Subcutaneous adipose tissue (tissue), 4 donors: ENCODE data around the gene GUCA1A. TPM values are rescaled to one million over a fixed set of nuclear protein-coding genes. Genes with fewer than 3 reads are reported as not detected.

Experiments used
- total RNA-seq, 4 donors: library from RNA; depleted of rRNA; stranded (reverse); fragments of >200 nt; gene quantifications; one replicate each; pipeline ENCODE4 v1.1.0, GENCODE V29; 2016
- TF ChIP-seq, protein P1 (sequence below): fragments of 450-650 bp; IDR thresholded peaks from one replicate; pipeline ENCODE4 v1.5.1; 2016; ENCODE audit warnings: low read depth, mild to moderate bottlenecking, control low read depth, antibody characterized with exemption, moderate library complexity

GUCA1A gene
- total RNA-seq, 4 donors from 2014 or later, result not detected

DNA sequence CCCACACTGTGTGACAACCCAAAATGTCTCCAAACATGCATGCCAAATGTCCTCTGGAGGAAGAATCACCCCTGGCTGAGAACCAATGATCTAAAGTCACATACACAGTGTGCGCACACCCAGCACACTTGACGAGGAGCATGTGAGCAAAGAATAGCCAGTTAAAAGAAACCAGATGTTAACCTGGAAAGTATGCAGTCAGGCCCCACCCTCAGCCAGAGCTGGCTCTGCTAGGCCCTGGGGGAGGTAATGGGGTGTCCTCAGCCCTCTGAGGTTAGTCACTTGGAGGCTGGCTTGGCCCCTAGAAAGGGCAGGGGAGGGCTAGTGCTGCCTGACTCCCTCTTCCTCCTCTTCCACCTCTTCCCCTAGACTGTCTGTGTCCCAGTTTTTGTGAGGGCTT, 15.2 kb upstream of the GUCA1A start:
- TF ChIP-seq, protein P1, sequence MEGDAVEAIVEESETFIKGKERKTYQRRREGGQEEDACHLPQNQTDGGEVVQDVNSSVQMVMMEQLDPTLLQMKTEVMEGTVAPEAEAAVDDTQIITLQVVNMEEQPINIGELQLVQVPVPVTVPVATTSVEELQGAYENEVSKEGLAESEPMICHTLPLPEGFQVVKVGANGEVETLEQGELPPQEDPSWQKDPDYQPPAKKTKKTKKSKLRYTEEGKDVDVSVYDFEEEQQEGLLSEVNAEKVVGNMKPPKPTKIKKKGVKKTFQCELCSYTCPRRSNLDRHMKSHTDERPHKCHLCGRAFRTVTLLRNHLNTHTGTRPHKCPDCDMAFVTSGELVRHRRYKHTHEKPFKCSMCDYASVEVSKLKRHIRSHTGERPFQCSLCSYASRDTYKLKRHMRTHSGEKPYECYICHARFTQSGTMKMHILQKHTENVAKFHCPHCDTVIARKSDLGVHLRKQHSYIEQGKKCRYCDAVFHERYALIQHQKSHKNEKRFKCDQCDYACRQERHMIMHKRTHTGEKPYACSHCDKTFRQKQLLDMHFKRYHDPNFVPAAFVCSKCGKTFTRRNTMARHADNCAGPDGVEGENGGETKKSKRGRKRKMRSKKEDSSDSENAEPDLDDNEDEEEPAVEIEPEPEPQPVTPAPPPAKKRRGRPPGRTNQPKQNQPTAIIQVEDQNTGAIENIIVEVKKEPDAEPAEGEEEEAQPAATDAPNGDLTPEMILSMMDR, result no peak

DNA sequence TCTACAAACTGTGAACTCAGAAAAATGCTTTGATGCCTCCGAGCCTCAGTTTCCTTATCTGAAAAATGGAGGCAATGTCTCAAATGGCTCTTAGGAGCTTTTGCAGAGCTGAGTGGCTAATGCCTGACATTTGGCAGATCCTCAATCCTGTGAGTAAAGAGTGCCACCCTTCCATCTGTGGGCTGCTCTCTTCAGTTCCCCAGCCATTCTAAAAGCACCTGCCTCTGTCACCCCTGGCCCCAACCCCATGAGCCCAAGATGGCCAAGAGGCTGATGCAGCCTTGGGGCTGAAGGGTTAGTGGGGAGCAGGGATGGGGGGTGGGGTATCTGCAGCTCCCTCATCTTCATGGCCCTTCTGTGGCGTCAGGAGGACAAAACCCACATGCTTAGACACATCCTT, 14.5 kb upstream of the GUCA1A start:
- TF ChIP-seq, protein P1, result no peak

DNA sequence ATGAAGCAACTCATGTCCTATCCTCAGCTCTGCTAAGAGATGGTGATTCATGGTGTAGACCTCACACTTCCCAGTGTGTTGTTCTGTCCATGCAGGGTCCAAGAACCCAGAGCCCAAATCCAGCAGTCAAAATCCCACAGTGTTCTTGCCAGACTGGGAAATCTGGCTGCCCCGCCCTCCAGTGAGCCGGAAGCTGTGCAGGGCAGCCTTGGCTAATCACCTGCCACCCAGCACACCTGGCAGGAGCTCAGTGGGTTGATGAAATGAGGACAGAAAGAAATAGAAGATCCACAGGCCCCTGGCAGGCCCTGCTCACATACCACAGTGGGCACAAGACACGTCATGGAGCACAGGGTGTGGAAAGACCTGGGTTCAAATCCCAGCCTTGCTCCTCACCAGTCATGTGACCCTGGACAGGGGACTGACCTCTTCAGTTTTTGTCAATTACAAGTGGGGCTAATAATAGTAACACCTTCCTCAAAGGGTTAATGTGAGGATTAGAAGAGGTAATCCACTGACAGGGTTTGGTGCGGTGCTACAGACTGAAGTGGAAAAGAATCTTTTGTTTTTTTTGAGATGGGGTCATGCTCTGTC, 13.6 kb upstream of the GUCA1A start:
- TF ChIP-seq, protein P1, result no peak

DNA sequence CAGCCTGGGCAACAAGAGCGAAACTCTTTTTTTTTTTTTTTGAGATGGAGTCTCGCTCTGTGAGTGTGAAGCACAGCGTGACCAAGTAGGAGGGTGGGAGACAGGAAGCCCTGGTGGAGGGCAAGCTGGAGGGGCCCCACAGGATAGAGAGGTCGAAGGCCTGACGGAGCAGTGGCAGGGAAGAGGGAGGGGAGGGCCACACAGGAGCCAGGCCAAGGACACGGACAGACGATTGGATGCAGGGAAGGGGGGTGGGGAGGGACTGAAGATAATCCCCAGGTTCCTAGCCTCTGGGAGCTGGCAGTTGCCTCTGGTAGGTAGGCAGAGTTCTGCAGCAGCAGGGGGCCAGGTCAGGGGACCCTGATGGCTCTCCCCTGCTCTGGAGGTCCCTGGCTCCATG, 10.8 kb upstream of the GUCA1A start:
- TF ChIP-seq, protein P1, result no peak

DNA sequence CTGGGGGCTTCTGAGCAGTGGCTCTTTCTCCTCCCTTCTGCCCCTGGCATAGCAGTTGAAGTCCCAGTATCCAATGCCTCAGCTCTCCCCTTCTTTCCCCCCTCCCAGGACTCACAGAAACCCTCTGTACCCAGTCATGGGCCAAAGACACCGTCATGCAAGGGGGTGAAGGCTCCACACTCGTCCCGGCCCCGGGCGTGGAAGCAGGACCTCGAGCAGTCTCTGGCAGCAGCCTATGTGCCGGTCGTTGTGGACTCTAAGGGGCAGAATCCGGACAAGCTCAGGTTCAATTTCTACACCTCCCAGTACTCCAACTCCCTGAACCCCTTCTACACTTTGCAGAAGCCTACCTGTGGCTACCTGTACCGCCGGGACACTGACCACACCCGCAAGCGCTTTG, 10.4 kb upstream of the GUCA1A start:
- TF ChIP-seq, protein P1, result no peak

DNA sequence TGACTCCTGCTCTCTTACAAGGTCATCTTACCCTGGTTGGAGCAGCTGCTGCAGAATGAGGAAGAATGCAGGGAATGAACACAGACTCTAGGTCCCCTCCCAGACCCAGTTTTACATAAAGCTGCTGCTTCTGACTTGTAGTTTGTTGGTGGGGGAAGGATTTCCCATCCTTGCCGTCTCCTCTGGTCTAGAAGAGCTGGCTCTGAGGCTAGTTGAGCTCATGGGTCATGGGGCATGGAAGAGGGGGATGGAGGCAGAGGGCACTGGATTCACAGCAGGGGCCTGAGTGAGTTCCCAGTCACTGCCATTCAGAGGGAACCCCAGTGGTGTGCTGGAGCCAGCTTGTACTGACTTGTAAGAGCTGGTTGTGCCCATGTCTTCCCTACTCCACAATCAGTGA, 9.2 kb upstream of the GUCA1A start:
- TF ChIP-seq, protein P1, result no peak

DNA sequence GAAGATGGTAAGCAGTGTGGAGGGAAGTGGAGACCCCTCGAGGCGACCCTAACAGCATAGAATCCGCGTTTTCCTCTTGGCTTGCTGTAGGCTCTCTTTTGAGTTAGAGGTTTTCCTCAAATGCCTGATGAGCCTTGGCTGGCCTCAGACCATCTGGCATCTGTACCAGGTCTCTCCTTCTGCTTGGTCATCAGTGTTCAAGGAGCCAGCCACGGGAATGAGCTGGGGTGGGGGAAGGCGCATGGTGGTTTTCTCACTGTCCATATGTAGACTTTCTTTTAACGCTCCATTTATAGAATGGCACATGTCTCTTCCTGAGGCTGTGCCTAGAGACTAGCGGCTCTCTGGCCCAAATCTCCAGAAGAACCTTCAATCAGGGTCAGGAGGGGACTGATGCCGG, 8.1 kb upstream of the GUCA1A start:
- TF ChIP-seq, protein P1, result no peak
